Measurements from ENCODE around the gene CARMIL1. TPM values are rescaled to one million over a fixed set of nuclear protein-coding genes. Genes with fewer than 3 reads are reported as not detected.

Gene CARMIL1
- total and polyA plus RNA-seq, 10 of the 15 experiments (the other 5 are each of a cell fraction or from before 2014, with no cell fraction given) = 6.4 to 18.1 (median 10.3) TPM

- TF ChIP-seq, protein P1, sequence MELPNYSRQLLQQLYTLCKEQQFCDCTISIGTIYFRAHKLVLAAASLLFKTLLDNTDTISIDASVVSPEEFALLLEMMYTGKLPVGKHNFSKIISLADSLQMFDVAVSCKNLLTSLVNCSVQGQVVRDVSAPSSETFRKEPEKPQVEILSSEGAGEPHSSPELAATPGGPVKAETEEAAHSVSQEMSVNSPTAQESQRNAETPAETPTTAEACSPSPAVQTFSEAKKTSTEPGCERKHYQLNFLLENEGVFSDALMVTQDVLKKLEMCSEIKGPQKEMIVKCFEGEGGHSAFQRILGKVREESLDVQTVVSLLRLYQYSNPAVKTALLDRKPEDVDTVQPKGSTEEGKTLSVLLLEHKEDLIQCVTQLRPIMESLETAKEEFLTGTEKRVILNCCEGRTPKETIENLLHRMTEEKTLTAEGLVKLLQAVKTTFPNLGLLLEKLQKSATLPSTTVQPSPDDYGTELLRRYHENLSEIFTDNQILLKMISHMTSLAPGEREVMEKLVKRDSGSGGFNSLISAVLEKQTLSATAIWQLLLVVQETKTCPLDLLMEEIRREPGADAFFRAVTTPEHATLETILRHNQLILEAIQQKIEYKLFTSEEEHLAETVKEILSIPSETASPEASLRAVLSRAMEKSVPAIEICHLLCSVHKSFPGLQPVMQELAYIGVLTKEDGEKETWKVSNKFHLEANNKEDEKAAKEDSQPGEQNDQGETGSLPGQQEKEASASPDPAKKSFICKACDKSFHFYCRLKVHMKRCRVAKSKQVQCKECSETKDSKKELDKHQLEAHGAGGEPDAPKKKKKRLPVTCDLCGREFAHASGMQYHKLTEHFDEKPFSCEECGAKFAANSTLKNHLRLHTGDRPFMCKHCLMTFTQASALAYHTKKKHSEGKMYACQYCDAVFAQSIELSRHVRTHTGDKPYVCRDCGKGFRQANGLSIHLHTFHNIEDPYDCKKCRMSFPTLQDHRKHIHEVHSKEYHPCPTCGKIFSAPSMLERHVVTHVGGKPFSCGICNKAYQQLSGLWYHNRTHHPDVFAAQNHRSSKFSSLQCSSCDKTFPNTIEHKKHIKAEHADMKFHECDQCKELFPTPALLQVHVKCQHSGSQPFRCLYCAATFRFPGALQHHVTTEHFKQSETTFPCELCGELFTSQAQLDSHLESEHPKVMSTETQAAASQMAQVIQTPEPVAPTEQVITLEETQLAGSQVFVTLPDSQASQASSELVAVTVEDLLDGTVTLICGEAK (IDR thresholded peaks at IDR 0.05; ENCODE audit: borderline replicate concordance) = no peak
Measured at GRCh38 chr6:25639653-25640052, 360.5 kb downstream of the CARMIL1 start (continued).

- POLR2A ChIA-PET = no interaction called here
- H4K20me1 ChIP-seq (ENCODE audit: control insufficient read depth, insufficient read depth) = no peaks in the 10 kb centered on the region
- intact Hi-C loops (cut with micrococcal nuclease; ENCODE audit: unreplicated experiment) = no loop called here
- H3K79me2 ChIP-seq (ENCODE audit: control insufficient read depth, insufficient read depth, low read length) = no peaks in the 10 kb centered on the region
- ATAC-seq (no peak), FAIRE-seq (no peak), DNase-seq (ENCODE audit: low read depth, low spot score) (no peak)
- in situ Hi-C loops (cut with MboI) = no loop called here
- H2AFZ ChIP-seq (ENCODE audit: control insufficient read depth, low read depth, low read length) = no peak overlapping the region
- TF ChIP-seq FOS (IDR thresholded peaks at IDR 0.05; ENCODE audit: borderline replicate concordance, extremely low read depth, insufficient read length) = no peak
- no peak for TF ChIP-seq HDAC6 (IDR thresholded peaks at IDR 0.05; ENCODE audit: unreplicated experiment)
- WGBS (ENCODE audit: insufficient coverage, insufficient replicate concordance, low lambda C conversion rate, missing lambda C conversion rate) = 23% methylated on average over 5 of the region's 5 CpGs
- no peaks in the 10 kb centered on the region for H3K4me1 ChIP-seq (ENCODE audit: control insufficient read depth, insufficient read depth, low read length)
- no peaks in the 10 kb centered on the region for H3K9me3 ChIP-seq (replicated peaks; ENCODE audit: control insufficient read depth, insufficient read depth, low read length)
- no peak overlapping the region for H3K9ac ChIP-seq (ENCODE audit: control insufficient read depth, insufficient read depth, low read length)
- no peaks in the 10 kb centered on the region for H3K36me3 ChIP-seq (ENCODE audit: control insufficient read depth in 2 of 2, insufficient read depth in 2 of 2, low read length in 1 of 2)
- H3K27ac ChIP-seq (ENCODE audit: control insufficient read depth, insufficient read depth) = no peak overlapping the region
- SMC1A ChIA-PET (ENCODE audit: uncharacterized antibody, unreplicated experiment) = interaction anchor here (1.6 kb wide), 1 partner anchor 16 kb away, joined by 3 read pairs; no protein-coding TSS in a partner anchor
- peaks cover 0 to 5% of the 10 kb centered on the region in 2 experiments; a peak in 3 of 4 replicates for H3K27me3 ChIP-seq (replicated peaks in 1 of 2; ENCODE audit: control insufficient read depth in 2 of 2, insufficient read depth in 2 of 2, low read length in 1 of 2)
- no TSS peak for BruUV-seq (replicated peaks)
- CTCF ChIA-PET = no interaction called here
- RAD21 ChIA-PET (ENCODE audit: unreplicated experiment) = no interaction called here
- H3K4me2 ChIP-seq (ENCODE audit: control insufficient read depth, insufficient read depth) = no peak overlapping the region
- no peak overlapping the region for H3K4me3 ChIP-seq
Measured at GRCh38 chr6:25640446-25640845, 361.3 kb downstream of the CARMIL1 start.
